CD8-positive, alpha-beta memory T cell (primary cell): ENCODE data around the gene PRICKLE3. TPM values are rescaled to one million over a fixed set of nuclear protein-coding genes. Genes with fewer than 3 reads are reported as not detected.

ENCODE experiments used
- CTCF ChIA-PET: fragments of 350-600 bp; sonication (Branson Sonifier 250); formaldehyde crosslinking; loops from one replicate; lab custom pipeline; 2021; ENCODE audit warnings: antibody characterized with exemption; lab: Charles Lee
- POLR2A ChIA-PET: fragments of 350-600 bp; sonication (Branson Sonifier 250); formaldehyde crosslinking; loops from one replicate; lab custom pipeline; 2021; ENCODE audit warnings: antibody characterized with exemption; lab: Charles Lee
- DNase-seq, 5 donors: peaks; one replicate each; pipeline versions ENCODE4 v3.0.0 to v3.0.0-alpha.2; 2020 to 2022; ENCODE audit warnings: mixed read lengths in 1 of 5
- H3K27ac ChIP-seq: one replicate; pipeline ENCODE4 v1.7.0; 2013; ENCODE audit warnings: low read depth, mild to moderate bottlenecking, low read length, moderate library complexity
- H3K27me3 ChIP-seq: 2 replicates; pipeline ENCODE4 v1.7.0; 2013; ENCODE audit warnings: low read length, mild to moderate bottlenecking; ENCODE audit not compliant: insufficient read depth, poor library complexity, severe bottlenecking
- H3K36me3 ChIP-seq: 2 replicates; pipeline ENCODE4 v1.7.0; 2013; ENCODE audit warnings: mild to moderate bottlenecking, low read length, moderate library complexity; ENCODE audit not compliant: insufficient read depth
- H3K4me1 ChIP-seq: 2 replicates; pipeline ENCODE4 v1.7.0; 2013; ENCODE audit warnings: mild to moderate bottlenecking, low read length, moderate library complexity; ENCODE audit not compliant: insufficient read depth
- H3K4me3 ChIP-seq: 2 replicates; pipeline ENCODE4 v1.7.0; 2013; ENCODE audit warnings: mild to moderate bottlenecking, low read length
- H3K9me3 ChIP-seq: 2 replicates; pipeline ENCODE4 v1.7.0; 2013; ENCODE audit warnings: mild to moderate bottlenecking, low read length
- H3K27ac Mint-ChIP-seq, 8 donors: one replicate each; pipeline ENCODE4 v1.8.0; 2020 to 2021; ENCODE audit warnings: mixed read lengths in 8 of 8, mild to moderate bottlenecking in 6 of 8, inconsistent platforms in 3 of 8, moderate library complexity in 3 of 8
- H3K27me3 Mint-ChIP-seq, 2 donors: one replicate each; pipeline ENCODE4 v1.8.0; 2020 to 2021; ENCODE audit warnings: mixed read lengths in 2 of 2, mild to moderate bottlenecking in 1 of 2, moderate library complexity in 1 of 2
- H3K36me3 Mint-ChIP-seq, 3 donors: one replicate each; pipeline ENCODE4 v1.8.0; 2020 to 2021; ENCODE audit warnings: mixed read lengths in 3 of 3, inconsistent platforms in 1 of 3, mild to moderate bottlenecking in 1 of 3
- H3K4me1 Mint-ChIP-seq, 3 donors: one replicate each; pipeline ENCODE4 v1.8.0; 2020 to 2021; ENCODE audit warnings: mixed read lengths in 3 of 3, inconsistent platforms in 1 of 3, mild to moderate bottlenecking in 1 of 3
- H3K4me3 Mint-ChIP-seq, 7 donors: one replicate each; pipeline ENCODE4 v1.8.0; 2020 to 2021; ENCODE audit warnings: mixed read lengths in 7 of 7, mild to moderate bottlenecking in 6 of 7, moderate library complexity in 4 of 7, inconsistent platforms in 2 of 7
- H3K9me3 Mint-ChIP-seq, 5 donors: one replicate each; pipeline ENCODE4 v1.8.0; 2020 to 2022; ENCODE audit warnings: mixed read lengths in 5 of 5, mild to moderate bottlenecking in 3 of 5, moderate library complexity in 2 of 5, inconsistent platforms in 1 of 5
- polyA plus RNA-seq: library from polyadenylated mRNA; unstranded; fragments of 300-500 nt; fragmentation: Illumina TruSeq; gene quantifications from one replicate; pipeline ENCODE4 v1.2.3, GENCODE V29; 2021
- total RNA-seq, 2 experiments: library from RNA; stranded (reverse); gene quantifications; one replicate each; pipeline ENCODE4 v1.2.3, GENCODE V29; 2021

Gene PRICKLE3
- total and polyA plus RNA-seq, 3 experiments from 2014 or later: 3.0 to 13.5 (median 13.3) TPM

DNA sequence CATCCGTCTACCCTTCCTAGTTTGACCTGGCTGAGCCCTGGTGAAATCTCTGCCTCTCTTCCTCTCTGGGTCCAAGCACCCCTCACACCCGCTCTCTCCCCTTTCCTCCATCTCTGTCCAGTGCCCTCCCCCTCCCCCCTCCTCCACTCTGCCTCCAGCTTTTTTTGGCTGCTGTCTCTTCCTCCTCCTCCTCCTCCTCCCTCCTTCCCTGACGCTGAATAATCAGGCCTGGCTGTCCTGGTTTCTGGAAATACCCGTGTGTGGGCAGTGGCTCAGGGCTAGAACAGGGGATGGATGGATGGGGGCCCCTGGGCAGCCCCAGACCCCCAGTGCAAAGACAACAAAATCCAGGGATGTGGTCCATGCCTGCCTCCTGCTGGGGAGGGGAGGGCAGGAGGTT, 18.5 kb upstream of the PRICKLE3 start:
- H3K4me3 Mint-ChIP-seq: no peak overlapping the region
- CTCF ChIA-PET: no interaction called here
- no peaks in the 10 kb centered on the region for H3K9me3 Mint-ChIP-seq
- POLR2A ChIA-PET: no interaction called here
- Histone ChIP-seq H3K9me3 (no peaks in the 10 kb centered on the region), H3K4me3 (no peak overlapping the region), H3K36me3 (no peaks in the 10 kb centered on the region), H3K27me3 (no peaks in the 10 kb centered on the region), H3K27ac (no peak overlapping the region), H3K4me1 (no peaks in the 10 kb centered on the region)
- no peak overlapping the region for H3K27ac Mint-ChIP-seq
- peaks cover 0 to 5% of the 10 kb centered on the region in 2 donors for H3K27me3 Mint-ChIP-seq
- no peak for DNase-seq
- H3K4me1 Mint-ChIP-seq: peaks cover 3 to 6% (median 3%) of the 10 kb centered on the region in 3 donors
- H3K36me3 Mint-ChIP-seq: no peaks in the 10 kb centered on the region

DNA sequence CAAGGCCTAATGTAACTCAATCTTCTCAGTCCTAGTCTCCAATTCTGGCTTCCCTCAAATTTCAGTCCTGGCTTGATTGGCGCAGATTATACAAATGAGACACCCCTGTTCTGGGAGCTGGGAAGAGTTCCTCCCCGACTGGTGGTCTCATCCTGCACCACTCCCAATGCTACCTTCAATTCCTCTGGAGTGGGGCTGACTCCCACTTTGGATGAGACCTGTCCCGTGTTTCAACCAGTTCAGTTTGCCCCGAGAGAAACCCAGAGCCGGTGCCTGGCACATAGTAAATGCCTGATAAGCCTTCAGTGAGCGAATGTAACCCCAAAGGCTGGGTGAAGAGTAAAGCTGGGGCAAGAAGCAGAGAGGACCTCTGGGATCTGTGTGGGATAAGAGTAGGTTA, 17.8 kb upstream of the PRICKLE3 start:
- no peaks in the 10 kb centered on the region for H3K9me3 Mint-ChIP-seq
- Histone ChIP-seq H3K27me3 (no peaks in the 10 kb centered on the region), H3K27ac (no peak overlapping the region), H3K36me3 (no peaks in the 10 kb centered on the region), H3K4me1 (no peaks in the 10 kb centered on the region), H3K4me3 (no peak overlapping the region), H3K9me3 (no peaks in the 10 kb centered on the region)
- no peaks in the 10 kb centered on the region for H3K36me3 Mint-ChIP-seq
- H3K27ac Mint-ChIP-seq: peak overlapping the region in 1 of 8 donors; percentile 66
- ChIA-PET CTCF (no interaction called here), POLR2A (no interaction called here)
- H3K4me3 Mint-ChIP-seq: no peak overlapping the region
- peaks cover 0 to 4% of the 10 kb centered on the region in 2 donors for H3K27me3 Mint-ChIP-seq
- no peak for DNase-seq
- H3K4me1 Mint-ChIP-seq: peaks cover 3 to 6% (median 3%) of the 10 kb centered on the region in 3 donors

DNA sequence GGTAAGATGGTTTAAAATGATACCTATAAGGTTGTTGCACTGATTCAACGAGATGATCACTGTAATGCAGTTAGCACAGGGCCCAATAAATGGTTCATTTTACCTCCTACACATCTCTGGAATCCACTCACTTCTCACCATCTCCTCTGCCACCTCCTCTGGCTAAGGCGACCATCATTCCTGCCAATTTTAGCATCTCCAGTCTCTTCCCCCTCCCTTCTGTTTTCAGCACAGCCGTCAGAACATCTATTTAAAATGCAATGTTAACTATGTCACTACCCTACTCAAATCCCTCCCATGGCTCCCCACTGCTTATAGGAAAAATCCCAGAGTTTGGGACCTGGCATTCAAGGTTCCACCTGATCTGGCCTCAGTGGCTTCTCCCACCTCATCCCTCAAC, 17.4 kb upstream of the PRICKLE3 start:
- no peak overlapping the region for H3K4me3 ChIP-seq
- ChIA-PET CTCF (no interaction called here), POLR2A (no interaction called here)
- no peaks in the 10 kb centered on the region for H3K4me1 ChIP-seq
- Mint-ChIP-seq H3K9me3 (no peaks in the 10 kb centered on the region), H3K36me3 (no peaks in the 10 kb centered on the region), H3K4me3 (peak overlapping the region in 1 of 7 donors; percentile 58), H3K27ac (peak overlapping the region in 1 of 8 donors; percentile 66), H3K4me1 (peaks cover 3 to 7% (median 3%) of the 10 kb centered on the region in 3 donors), H3K27me3 (peaks cover 0 to 4% of the 10 kb centered on the region in 2 donors)
- no peaks in the 10 kb centered on the region for H3K9me3 ChIP-seq
- no peak for DNase-seq
- no peaks in the 10 kb centered on the region for H3K27me3 ChIP-seq
- no peaks in the 10 kb centered on the region for H3K36me3 ChIP-seq
- H3K27ac ChIP-seq: no peak overlapping the region

DNA sequence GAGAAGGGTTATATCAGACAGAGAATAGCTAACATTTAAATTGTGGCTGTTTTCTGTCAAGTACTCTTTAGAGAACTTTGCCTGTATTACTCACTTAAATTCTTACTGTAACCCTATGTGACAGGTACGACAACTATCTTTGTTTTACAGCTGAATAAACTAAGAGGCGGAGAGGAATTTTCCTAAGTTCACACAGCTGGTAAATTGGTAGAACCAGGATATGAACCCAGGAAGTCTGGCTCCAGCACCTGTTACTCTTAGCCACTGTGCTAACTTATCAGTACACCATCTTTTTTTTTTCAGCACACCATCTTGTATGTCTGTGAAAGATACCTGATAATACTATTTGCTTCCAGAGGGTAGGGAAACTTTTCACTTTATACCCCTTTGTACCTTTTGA, 15.8 kb upstream of the PRICKLE3 start:
- Histone ChIP-seq H3K4me1 (no peaks in the 10 kb centered on the region), H3K36me3 (no peaks in the 10 kb centered on the region), H3K9me3 (no peaks in the 10 kb centered on the region), H3K27ac (no peak overlapping the region), H3K27me3 (no peaks in the 10 kb centered on the region), H3K4me3 (no peak overlapping the region)
- POLR2A ChIA-PET: interaction anchor here (0.8 kb wide), 1 partner anchor 15 kb away, joined by 3 read pairs; no protein-coding TSS in a partner anchor
- Mint-ChIP-seq H3K4me1 (peaks cover 3 to 14% (median 7%) of the 10 kb centered on the region in 3 donors), H3K4me3 (peak overlapping the region in 1 of 7 donors; percentile 45), H3K27me3 (peaks cover 0 to 4% of the 10 kb centered on the region in 2 donors), H3K9me3 (no peaks in the 10 kb centered on the region), H3K27ac (peak overlapping the region in 2 of 8 donors; percentile 8 to 70), H3K36me3 (peaks cover 0 to 1% (median 0%) of the 10 kb centered on the region in 3 donors)
- no peak for DNase-seq
- CTCF ChIA-PET: no interaction called here

DNA sequence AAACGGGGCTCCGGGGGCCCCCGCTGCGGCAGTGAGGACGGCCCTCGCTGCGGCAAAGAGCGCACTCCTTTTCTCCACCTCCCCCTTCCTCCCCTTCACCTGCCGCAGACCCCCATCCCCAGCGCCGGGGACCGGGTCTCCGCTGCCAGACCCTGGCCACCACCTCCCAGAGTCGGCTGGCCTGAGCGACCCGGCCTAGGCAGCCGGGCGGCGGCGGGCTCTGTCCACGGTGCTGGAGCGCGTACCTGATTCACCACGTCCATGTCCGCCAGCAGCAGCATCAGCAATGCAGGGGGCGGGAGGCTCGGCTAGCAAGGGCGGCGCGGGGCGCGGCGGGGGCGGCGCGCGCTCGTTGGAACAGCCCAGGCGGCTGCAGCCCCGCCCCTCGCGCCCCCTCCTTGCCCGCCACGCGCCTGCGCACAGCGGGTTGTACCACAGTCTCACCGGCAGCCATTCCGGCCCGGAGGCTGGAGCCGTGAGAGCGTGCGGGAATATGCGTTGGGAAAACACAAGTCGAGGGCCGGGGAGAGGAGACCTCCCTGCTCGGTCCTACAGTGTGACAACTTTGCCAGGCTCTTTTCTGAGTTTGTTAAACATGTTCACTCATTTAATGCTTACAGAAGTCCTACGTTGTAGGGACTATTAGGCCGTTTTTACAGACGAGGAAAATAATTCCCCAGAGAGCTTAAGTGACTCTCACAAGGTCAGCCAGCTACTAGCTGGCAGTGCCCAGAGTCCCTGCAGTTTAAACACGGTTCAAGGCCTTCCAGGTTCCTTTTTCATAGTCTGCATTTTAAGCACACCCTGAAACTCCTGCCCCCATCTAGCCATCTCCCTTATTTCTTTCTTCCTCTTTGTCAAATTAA, 14.0 kb upstream of the PRICKLE3 start, which contains the start of gene SYP:
Gene SYP, minus strand, starts transcription at position 288 of the 866 bp plus-strand sequence. Its CDS starts 7 bp downstream, at position 281.
- peak within 1 kb of the TSS in 7 of 8 donors; percentile 19 to 71 (median 50) for H3K27ac Mint-ChIP-seq
- peak; percentile 83 to 92 (median 86) for DNase-seq
- no peaks in the 10 kb centered on the region for H3K9me3 ChIP-seq
- CTCF ChIA-PET: no interaction called here
- POLR2A ChIA-PET: no interaction called here
- peak within 1 kb of the TSS; percentile 44 for H3K4me3 ChIP-seq
- no peaks in the 10 kb centered on the region for H3K4me1 ChIP-seq
- peaks cover 3 to 14% (median 7%) of the 10 kb centered on the region in 3 donors for H3K4me1 Mint-ChIP-seq
- no peaks in the 10 kb centered on the region for H3K36me3 ChIP-seq
- no peaks in the 10 kb centered on the region for H3K9me3 Mint-ChIP-seq
- H3K4me3 Mint-ChIP-seq: peak within 1 kb of the TSS; percentile 53 to 82 (median 64)
- no peaks in the 10 kb centered on the region for H3K27me3 ChIP-seq
- peaks cover 0 to 1% (median 0%) of the 10 kb centered on the region in 3 donors for H3K36me3 Mint-ChIP-seq
- peaks cover 0 to 2% of the 10 kb centered on the region in 2 donors for H3K27me3 Mint-ChIP-seq
- H3K27ac ChIP-seq: no peak within 1 kb of the TSS

DNA sequence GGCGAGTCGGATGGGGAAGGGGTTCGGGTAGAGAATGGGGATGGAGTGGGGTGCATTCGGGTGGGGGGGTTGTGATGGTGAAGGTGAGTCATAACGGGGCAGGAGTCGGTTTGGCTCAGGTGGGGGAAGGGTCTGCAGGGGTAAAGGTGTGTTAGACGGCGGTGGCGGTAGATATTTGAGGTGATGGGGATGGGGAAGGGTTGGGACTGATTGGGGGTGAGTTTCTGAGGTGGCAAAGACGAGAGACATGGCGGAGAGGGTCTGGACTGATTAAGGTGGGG, 13.1 kb upstream of the PRICKLE3 start:
- Mint-ChIP-seq H3K9me3 (no peaks in the 10 kb centered on the region), H3K27ac (no peak overlapping the region), H3K27me3 (peaks cover 0 to 4% of the 10 kb centered on the region in 2 donors), H3K4me1 (peaks cover 3 to 14% (median 7%) of the 10 kb centered on the region in 3 donors), H3K4me3 (no peak overlapping the region), H3K36me3 (peaks cover 0 to 2% (median 1%) of the 10 kb centered on the region in 3 donors)
- no peaks in the 10 kb centered on the region for H3K4me1 ChIP-seq
- ChIA-PET POLR2A (no interaction called here), CTCF (no interaction called here)
- no peaks in the 10 kb centered on the region for H3K27me3 ChIP-seq
- no peaks in the 10 kb centered on the region for H3K9me3 ChIP-seq
- no peaks in the 10 kb centered on the region for H3K36me3 ChIP-seq
- no peak overlapping the region for H3K27ac ChIP-seq
- no peak overlapping the region for H3K4me3 ChIP-seq
- DNase-seq: no peak

DNA sequence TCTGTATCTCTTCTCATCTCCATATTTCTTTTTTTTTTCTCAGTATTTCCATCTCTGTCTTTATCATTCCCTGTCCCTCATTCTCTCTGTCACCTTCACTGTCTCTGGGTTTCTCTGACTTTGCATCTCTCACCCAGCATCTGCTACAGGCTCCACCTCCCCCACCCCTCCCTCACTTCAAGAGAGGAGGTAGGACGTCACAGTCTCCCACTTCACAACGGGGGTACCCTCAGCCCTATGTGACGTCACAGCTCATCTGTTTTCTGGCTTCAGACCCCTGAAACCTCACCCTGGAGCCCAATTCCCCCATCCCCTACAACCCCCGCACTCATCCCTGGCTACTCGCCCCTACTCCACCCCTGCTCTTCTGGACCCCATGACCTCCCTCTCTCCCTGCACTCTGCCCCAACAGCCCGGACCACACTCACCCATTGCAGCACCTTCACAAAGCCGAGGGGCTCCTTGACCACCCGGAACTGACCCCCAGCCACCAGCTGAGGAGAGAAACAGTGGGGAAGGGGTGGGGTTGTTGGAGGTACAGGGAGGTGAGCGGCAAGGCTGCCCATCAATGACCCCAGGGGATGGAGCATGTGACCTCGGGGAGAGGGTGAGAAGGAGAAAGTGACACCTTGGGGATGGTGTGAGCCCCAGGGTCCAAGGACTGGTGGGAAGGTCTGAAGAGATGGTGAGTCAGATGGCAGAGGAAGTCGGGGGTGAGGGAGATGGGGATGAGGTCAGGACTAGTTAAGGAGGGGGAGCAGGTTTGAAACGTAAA, 12.6 kb upstream of the PRICKLE3 start:
- POLR2A ChIA-PET: no interaction called here
- no peak for DNase-seq
- Histone ChIP-seq H3K36me3 (no peaks in the 10 kb centered on the region), H3K4me1 (no peaks in the 10 kb centered on the region), H3K4me3 (no peak overlapping the region), H3K27me3 (no peaks in the 10 kb centered on the region), H3K27ac (no peak overlapping the region), H3K9me3 (no peaks in the 10 kb centered on the region)
- Mint-ChIP-seq H3K27me3 (peaks cover 0 to 2% of the 10 kb centered on the region in 2 donors), H3K4me3 (peak overlapping the region in 3 of 7 donors; percentile 1 to 82 (median 44)), H3K36me3 (peaks cover 0 to 3% (median 1%) of the 10 kb centered on the region in 3 donors), H3K4me1 (peaks cover 6 to 17% (median 10%) of the 10 kb centered on the region in 3 donors), H3K9me3 (no peaks in the 10 kb centered on the region), H3K27ac (peak overlapping the region in 1 of 8 donors; percentile 15)
- CTCF ChIA-PET: no interaction called here
